ENCODE measurements around the gene PDGFA. TPM values are rescaled to one million over a fixed set of nuclear protein-coding genes. Genes with fewer than 3 reads are reported as not detected.

Gene PDGFA
- total RNA-seq, 4 donors from 2014 or later = 7.0 to 23.7 (median 8.8) TPM

GRCh38 chr7:533266-533665 is 13.6 kb upstream of the PDGFA start:
- no peak for TF ChIP-seq CTCF (IDR thresholded peaks at IDR 0.05)
- ATAC-seq (ENCODE audit: low FRiP score) = no peak

GRCh38 chr7:532379-533143 is 12.9 kb upstream of the PDGFA start:
- ATAC-seq (ENCODE audit: low FRiP score) (no peak), DNase-seq (ENCODE audit: low spot score) (no peak)

More at GRCh38 chr7:533266-533665, 13.6 kb upstream of the PDGFA start:
- no peak for DNase-seq (ENCODE audit: low spot score)

GRCh38 chr7:531777-532176 is 12.1 kb upstream of the PDGFA start:
- TF ChIP-seq CTCF (IDR thresholded peaks at IDR 0.05) = no peak
- DNase-seq (ENCODE audit: low spot score) (no peak), ATAC-seq (ENCODE audit: low FRiP score) (no peak)

More at GRCh38 chr7:532379-533143, 12.9 kb upstream of the PDGFA start:
- TF ChIP-seq CTCF (IDR thresholded peaks at IDR 0.05) = no peak

- DNase-seq (ENCODE audit: low spot score) = no peak
- no peak for TF ChIP-seq CTCF (IDR thresholded peaks at IDR 0.05)
- no peak for ATAC-seq (ENCODE audit: low FRiP score)
These were observed 8.8 kb upstream of the PDGFA start for GRCh38 chr7:528451-528850.

- ATAC-seq (ENCODE audit: low FRiP score) (no peak), DNase-seq (ENCODE audit: low spot score) (no peak)
- no peak for TF ChIP-seq CTCF (IDR thresholded peaks at IDR 0.05)
These were observed 8.1 kb upstream of the PDGFA start for GRCh38 chr7:527723-528122.

GRCh38 chr7:526460-527034 is 6.9 kb upstream of the PDGFA start:
- DNase-seq (ENCODE audit: low spot score) (no peak), ATAC-seq (ENCODE audit: low FRiP score) (no peak)
- TF ChIP-seq CTCF (IDR thresholded peaks at IDR 0.05) = no peak

- DNase-seq (ENCODE audit: low spot score) (no peak), ATAC-seq (ENCODE audit: low FRiP score) (no peak)
- no peak for TF ChIP-seq CTCF (IDR thresholded peaks at IDR 0.05)
These were observed 6.1 kb upstream of the PDGFA start for GRCh38 chr7:525740-526139.
